GM18870 (cell line): Measurements from ENCODE around the gene DIDO1.
"Not testable (repeated sequence)": the region's sequence is repeated elsewhere in the genome, so short reads cannot be mapped to it uniquely, and the experiment has no call there.

ENCODE experiments used
- ATAC-seq: cut with Tn5 transposase; IDR thresholded peaks from one replicate; pipeline ENCODE4 v1.9.1; 2021; ENCODE audit warnings: moderate library complexity; ENCODE audit not compliant: unreplicated experiment

Gene DIDO1

DNA sequence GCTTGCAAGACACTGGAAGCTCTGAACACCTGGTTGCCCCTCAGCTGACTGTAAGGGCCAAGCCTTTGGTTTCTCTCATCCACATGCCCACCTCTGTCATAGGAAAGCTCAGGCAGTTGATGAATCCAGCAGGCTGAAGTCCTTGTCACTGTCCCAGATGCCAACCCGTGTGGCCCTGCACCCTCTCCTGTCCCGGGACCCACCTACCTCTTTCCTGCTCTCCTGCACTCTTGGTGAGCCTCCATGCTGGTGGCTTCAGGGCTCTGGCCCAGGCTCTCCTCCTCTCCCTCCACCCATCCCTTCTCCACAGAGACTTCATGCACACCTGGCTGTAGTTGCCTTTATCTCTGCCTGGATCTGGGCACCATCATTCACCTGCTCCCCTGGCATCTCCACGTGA, 7.7 kb upstream of the DIDO1 start:
- ATAC-seq, result no peak

DNA sequence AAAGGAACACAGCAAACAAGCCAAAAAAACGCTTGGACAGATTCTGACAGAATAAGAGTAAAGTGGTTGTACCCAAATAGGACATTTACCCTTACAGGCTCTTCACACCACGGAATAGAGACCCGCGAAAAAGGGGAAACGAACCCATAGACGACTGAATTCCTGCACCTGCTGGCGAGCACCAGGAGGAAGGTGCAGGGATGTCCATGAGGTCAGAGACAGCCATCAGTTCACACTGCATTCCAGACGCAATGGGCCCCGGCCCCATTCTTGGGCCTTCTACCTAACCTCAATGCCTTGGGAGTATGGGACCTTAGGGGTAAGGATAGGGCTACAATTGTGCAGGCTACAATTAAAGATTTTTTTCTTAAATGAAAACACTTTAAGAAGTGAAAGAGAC, 5.2 kb upstream of the DIDO1 start:
- no peak for ATAC-seq

DNA sequence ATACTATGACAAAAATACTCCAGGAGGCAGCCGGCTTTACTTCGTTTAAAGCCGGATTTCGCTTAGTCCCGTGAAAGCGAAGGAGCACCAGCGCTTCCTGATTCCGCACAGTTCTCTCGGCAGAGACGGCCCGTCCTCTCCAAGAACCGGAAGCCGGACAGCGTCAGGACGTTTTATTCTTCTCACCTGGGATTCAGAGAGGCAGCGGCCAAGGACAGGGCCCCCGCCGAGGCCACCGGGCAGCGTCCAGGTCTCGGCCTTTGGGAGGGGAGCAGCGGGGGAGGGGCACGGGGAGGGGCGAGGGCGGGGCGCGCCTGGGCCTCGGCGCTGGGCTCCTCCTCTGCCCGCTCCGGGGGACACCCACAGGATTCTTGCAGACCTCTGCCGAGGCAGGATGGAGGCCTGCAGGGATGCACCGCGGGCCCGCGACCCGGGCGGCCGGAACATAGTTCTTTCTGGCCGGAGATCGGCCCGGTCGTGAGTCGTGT, 2.8 kb upstream of the DIDO1 start:
- no peak for ATAC-seq

DNA sequence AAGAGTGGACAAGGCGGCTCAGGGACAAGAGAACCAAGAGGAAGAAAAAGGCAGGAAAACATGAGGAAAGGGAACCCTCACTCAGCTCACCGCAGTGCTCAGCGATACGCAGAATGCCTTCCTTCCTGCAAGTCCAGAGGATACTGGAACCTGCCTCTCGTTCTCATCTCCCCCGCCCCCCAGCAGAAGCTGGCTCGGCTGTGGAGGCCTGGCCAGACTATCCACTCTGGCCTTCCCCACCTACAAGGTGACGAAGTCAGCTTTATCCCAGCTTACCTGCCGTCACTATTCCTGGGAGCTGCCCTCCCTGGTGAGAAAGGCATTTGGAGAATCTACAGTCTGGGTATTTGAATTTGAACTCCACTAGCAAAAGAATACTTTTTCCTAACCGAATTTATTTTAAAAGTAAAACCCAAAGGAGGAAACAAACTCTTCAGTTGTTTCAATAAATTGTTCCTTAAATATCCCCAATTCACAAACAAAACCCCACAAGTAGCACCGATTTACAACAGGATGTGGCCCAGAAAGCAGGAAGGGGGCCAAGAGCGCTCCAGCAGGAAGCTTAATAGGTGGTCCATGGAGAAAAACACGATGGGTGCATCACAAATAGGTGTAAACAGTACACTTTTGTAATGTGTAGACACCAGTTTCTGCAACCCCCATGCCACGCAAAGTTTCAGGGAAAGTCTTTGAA, 2.1 kb upstream of the DIDO1 start:
- ATAC-seq, result no peak

DNA sequence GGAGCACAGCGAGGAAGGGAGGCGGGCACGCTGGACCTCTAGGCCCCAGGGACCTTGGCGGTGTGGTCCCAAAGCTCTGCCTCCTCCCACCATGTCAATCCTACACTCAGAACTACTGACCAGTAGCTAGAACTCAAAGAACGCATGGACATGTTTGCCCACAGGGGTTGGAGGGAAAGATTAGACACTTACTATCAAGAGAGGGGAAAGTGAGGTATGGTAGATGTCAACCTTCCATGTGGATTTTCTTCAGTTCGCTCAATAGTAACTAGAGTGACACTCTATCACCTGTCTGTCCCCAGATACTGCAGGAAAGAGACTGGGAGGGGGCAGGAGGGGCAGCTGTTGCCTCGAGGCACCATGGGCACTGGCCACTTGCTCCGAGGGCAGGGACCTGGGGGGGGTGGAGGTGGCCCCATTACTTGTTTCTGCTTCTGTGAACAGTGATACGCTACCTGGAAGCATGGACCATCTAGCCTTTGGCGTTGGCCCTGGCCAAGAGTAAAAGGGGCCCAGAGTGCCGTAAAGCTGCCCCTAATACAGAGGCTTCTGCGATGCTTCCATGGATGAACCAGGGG, 912 bp upstream of the DIDO1 start:
- no peak for ATAC-seq

DNA sequence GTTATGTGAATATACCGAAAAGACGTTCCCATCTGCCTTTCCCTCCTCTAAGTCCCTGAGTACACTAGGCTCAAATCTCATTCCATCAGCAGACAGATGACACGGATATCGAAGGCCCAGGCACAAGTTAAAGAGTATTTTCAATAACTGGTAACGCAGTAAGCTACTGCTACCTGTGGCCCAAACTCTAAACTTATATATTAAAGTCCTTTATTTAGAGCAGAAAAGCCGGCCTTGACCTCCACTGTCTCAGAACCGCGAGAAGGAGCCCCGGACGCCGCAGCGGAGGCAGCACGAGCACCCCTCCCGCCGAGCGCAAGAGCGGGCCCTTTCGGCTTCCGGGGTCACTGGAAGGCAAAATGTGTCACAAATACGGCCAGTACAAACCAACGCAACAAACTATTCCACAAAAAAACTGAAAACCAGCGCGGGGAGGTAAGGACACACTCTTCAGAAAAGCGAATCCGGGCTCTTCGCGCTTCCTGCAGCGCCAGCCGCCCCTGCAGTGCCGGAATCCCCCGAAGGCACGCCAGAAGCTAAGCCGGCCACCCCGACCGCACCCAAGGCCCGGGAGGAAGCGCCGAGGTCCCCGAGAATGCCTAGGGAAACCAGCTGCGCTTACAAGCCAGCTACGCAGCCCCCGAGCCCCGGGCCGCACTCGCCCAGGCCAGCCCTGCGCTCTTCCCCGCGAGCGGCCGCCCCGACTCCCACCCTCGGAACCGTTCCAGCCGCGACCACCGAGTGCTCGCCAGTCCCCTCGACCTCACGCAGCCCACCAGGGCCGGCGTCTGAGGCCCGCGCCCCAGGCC, 681 bp downstream of the DIDO1 start:
- ATAC-seq, result no peak

DNA sequence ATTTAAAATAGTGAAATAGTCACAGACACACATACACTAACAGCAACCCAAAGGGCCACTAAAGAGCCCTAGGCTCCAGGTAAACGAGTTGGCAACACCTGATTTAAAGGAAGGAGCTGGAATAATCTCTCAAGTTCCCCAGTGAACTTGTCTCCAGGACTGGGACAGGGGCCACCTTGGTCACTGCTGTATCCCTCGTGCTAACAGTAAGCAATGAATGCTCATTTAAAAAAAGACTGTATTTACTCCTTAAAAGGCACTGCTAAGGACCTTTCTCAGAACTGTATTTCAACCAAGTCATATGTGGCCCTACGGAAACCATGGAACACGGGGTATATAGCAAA, 1.3 kb downstream of the DIDO1 start:
- ATAC-seq, result no peak

DNA sequence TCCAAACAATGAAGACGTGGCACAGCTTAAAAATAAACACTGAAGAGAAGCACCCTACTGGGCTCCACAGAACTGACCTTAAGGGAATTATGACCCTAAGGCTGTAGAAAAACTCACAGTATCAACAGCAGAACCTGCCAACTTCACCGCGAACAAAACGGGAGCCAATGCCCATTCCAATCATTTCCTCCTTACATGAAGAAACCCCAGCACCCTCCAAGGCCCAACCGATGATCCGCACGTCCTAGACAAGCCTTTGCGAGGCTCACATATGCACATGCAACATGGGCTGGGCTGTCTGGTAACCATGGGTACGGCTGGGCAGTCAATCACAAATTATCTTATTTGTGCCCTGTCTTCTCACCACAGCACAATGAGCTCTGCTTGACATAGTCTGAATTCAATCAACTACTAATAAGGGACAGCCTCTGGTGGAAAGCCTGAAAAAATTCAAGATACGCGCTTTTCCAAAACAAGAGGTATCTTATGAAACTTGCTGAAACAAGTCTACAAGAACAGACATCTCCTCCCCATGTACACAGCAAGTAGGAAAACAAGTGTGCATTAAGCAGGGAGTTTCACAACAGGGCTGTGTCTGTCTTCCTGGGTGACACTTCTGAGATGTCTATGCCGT, 1.7 kb downstream of the DIDO1 start:
- no peak for ATAC-seq

DNA sequence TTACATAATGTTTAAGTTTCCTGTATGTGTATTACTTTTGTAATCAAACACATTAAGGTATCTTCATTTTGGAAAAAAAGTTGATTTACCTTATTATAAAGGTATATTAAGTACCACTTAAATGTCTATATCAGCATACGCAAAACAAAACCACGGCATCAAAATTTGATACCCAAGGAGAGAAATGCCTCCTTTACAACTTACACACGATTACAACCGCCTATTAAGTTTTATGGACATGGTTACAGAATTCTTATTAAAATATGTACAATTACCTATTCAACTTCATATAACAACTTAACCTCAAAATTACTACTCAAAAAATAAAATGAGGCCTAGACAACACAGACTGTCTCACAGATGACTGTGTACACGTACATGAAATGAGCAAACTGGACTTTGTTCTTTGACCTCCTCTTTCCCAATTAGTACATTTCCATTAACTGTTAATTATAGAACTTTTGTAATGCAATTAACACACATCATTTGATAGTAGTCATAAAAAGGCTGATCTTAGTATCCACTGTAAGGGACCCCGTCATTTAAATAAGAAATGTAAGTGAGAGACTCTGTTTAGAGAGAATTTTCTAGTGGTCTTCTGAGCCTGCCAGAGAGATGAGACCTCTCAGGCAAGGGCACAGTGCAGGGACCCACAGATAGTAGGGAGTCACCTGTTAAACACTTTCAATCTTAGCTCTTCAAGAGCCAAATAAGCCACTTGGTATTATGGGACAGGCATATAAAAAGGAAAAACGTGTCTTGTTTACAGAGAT, 2.5 kb downstream of the DIDO1 start:
- ATAC-seq, result no peak

DNA sequence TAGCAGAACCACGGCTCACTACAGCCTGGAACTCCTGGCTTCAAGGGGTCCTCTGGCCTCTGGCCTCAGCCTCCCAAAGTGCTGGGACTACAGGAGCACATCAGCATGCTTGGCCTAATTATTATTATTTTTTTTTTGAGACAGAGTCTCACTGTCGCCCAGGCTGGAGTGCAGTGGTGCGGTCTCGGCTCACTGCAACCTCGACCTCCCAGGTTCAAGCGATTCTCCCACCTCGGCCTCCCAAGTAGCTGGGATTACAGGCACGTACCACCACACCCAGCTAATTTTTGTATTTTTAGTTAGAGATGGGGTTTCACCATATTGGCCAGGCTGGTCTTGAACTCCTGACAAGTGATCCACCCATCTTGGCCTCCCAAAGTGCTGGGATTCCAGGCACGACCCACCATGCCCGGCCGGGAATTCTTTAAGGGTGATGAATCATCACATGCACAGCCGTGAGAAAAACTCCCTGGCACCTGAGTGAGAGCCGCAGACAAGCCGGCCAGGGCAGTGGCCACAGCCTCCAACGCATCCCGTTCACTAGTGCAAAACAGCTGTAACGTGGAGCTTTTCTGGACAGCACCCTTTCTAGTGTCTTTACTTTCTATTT, 3.1 kb downstream of the DIDO1 start:
- not testable (repeated sequence) for ATAC-seq

DNA sequence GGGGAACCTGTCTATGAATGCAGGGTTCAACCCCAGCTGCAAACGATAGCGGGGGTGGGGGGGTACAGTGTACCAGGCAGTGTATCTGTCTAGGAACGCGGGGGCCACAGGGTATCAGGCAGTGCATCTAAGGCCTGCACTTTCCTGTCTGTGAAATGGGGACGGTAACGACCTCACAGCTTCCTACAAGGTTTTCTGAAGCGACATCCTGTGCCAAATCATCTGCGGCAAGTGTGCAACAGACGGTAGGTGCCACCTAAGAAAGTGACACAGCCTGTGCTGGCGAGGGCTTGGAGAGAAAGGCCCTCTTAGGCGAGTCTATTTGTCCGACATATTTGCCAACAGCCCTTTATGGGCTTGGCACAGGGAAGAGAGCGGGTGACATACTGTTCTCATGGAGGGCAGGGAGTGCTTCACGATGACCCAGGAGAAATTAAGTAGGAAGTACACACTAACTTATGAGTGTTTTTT, 3.8 kb downstream of the DIDO1 start:
- ATAC-seq, result no peak

DNA sequence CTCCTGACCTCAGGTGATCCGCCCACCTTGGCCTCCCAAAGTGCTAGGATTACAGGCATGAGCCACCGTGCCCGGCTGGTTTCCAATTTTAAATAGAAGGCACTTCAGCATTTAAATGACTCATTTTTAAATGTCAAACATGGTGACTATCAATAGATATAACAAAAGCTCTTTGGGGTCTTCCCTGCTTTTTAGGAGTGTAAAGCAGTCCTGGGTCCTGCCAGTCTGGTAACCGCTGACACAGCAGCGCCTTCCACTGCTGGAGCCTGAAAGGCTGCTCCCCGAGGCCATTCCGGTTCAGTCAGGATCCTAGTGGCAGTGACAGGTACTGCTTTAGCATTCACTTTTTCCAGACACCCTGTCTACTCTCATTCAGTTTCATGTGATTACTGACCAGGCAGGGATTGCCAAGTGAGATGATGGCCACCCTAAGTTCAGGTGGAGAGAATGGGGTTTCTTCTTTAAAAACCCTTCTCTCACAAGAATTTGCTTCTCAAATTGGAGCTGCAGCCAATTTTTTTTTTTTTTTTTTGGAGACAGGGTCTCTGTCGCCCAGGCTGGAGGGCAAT, 5.1 kb downstream of the DIDO1 start:
- ATAC-seq, result no peak

DNA sequence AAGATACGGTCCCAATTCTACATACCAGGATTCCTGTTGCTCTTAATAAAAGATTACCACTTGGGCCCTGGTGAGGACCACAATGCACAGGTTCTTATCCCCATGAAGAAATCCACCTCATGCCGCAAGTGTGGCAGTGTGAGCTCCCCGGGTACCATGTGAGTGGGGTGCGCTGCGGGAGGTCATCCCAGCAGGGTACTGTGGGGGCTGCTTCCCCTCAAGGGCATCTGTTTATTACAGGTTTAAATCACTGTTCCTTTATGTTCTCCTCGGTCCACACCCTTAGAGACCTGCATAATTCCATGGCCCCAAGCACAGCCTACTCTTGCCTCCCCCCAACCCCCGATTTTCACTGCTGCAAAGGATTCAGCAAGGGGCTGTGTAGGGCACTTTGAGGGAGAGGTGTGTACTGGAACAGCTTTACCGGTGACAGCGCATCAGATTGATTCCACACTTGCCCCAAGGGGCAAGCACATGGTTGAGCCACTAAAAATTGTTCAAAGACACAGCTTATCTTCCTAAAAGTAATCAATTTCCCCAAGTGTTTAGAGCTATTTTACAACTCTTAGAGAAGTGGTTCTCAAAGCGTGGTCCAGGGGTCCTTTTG, 6.2 kb downstream of the DIDO1 start:
- no peak for ATAC-seq

DNA sequence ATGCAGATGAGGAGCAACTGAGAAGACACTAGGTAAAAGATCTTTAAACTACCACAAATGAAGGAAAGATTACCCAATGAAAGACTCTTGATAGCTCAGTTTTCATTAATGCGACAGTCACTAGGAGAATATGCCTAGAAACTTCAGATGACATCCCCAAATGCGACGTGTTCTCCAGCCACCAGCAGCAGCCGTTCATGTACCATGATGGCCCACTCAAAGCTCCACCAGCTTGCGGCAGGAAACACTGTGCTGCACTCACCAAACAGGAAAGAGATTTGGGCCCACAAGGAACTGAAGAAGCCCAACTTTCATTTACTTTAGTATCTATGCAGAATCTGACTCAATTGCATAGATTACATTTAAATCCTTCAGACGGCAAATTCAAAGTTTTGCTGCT, 7.5 kb downstream of the DIDO1 start:
- ATAC-seq, result no peak

DNA sequence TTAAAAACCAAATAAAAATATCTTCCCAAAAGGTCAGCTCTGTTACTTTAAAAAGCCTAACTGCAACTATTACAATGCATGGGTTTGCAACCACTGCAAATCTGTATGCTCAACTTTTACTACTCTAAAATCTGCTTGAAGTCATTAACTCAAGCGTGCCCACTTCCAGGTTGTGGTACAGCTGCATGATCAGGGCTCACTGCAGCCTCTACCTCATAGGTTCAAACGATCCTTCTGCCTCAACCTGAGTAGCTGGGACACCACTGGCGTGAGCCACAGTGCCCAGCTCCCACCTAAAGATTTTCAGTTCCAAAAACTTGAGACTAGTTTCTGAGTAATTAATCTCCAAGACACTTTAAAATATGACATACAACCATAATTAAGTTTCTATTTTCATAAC, 8.2 kb downstream of the DIDO1 start:
- no peak for ATAC-seq

DNA sequence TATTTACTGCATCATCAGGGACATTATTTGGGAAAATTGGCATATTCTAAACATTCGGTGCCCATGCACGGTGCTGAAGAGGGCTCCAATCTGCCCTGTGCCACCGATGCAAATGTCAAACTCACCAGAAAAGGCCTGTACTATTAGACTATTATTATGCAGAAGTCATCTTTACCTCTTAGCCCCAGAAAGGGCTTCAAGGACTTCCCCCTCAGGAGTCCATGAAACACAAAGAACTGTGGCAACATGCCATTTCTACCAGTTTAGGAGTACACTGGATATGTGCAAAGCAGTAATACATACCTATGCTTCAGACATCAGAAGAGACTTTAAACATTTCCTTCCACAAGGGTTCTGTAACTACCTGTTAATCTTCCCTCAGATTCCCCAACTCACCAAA, 8.6 kb downstream of the DIDO1 start:
- ATAC-seq, result no peak

DNA sequence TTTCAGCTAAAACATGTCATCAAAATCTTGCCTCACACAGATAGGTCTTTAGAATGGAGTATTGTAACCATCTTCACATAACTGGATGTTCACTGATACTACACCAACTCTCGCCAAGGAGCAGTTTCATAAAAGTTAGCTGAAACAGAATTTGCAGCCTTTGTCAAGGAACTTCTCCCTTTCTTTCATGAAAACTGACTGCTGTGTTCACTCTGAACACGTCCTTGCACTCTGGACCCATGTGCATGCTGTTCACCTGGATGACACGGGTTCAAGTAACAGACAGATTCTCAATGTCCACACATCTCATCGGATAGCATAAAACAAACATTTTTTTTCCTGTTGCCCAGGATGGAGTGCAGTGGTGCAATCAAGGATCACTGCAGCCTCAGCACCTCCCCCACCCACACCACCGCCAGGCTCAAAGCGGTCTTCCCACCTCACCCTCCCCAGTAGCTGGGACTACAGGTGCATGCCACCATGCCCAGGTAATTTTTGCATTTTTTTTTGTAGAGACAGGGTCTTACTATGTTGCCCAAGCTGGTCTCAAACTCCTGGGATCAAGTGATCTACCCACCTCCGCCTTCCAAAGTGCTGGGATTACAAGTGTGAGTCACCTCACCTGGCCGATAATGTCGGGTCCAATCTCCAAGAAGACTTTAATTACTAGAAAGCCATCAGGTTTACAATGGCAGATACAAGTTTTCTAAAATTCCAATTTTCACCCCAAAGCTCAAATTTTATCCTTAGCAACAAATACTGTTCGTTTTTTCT, 9.4 kb downstream of the DIDO1 start:
- no peak for ATAC-seq

DNA sequence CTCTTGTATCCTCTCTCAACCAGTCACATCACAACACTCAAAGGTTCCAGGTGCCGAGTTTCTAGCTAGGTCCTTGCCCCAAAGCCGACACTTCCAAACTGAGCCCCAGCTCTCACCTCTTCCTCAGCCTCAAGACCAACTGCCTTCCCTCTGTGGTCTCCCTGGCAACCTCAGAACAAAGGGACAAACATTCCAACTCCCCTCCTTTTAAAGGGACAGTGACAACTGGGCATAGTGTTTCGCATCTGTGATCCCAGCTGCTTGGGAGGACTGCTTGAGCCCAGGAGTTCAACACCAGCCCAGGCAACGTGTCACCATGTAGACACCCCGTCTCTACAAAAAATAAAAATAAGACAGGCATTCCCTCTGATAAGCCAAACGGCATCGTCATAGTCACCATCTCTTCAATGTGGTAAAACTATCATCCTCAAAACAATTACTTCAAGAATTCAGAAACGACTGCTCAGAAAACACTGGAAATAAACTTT, 11.3 kb downstream of the DIDO1 start:
- no peak for ATAC-seq

DNA sequence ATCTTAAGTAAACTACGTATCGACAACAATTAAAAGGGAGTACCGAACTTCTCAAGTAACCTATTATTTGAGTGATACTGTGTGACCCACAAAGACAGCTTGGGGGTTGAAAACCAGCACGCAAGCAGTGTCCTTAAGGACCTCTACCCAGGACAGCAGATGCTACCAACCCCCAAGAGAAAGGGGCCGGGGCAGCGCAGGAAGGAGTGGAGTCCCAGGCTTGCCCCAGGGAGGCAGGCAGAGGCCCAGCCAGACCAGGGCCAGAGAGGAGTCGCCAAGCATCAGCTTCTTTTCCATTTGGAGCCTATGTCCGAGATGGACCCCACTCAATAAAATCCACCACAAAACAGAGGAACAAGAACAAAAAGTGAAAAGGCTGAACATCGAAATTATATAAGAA, 11.9 kb downstream of the DIDO1 start:
- no peak for ATAC-seq
